ENCODE data around the gene CNPY4.

DNA sequence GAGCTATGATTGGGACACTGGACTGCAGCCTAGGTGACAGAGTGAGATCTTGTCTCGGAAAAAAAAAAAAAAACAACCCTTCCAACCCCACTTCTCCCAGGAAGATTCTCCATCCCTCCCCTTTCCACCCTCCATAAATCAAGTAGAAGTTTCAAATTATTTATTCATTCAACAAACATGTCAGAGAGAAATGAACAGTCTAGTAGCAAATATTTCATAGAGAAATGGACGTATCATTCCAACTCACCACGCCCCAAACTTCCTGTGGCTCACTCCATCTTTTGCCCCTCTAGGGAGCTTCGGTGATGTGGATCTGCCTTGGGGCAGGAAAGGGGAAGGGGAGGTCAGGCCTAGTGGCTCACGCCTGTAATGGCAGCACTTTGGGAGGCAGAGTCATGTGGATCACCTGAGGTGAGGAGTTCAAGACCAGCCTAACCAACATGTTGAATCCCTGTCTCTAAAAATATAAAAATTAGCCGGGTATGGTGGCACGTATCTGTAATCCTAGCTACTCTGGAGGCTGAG, 39.7 kb downstream of the CNPY4 start:
- TF ChIP-seq POLR2AphosphoS5 (IDR thresholded peaks at IDR 0.05; ENCODE audit: low read depth, low read length) (no peak), POLR2A (IDR thresholded peaks at IDR 0.05; ENCODE audit: low read depth, low read length) (no peak)
